Left hindlimb (tissue), 1 donor: ENCODE measurements around the gene GRIN2A.

Source experiments
- DNase-seq: peaks from one replicate; pipeline ENCODE4 v3.0.0-alpha.2; 2018

Gene GRIN2A

DNA sequence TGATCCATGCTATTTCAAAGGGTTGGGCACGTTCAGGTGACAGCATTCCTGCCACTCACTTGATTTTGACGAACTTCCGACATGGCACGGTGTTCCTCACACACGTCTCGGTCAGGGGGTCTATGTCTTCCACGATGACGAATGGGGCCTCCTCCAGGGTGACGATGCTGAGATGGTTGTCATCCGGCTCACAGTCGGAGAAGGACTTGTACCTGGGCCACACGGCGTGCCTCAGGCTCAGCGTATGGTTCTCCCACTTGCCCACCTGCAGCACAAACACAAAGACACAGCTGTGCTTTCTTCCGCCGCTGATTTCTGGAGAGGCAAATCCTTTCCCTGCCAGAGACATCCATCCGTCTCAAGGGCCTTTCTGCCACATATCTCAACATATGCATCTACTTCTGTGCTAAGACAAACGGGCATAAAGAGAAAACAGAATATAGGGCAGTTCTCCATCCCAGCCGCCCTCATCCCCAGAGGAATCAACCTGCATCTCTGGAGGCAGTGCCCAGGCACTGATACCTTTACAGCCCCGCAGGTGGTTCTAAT, 332.5 kb downstream of the GRIN2A start:
- DNase-seq = no peak

DNA sequence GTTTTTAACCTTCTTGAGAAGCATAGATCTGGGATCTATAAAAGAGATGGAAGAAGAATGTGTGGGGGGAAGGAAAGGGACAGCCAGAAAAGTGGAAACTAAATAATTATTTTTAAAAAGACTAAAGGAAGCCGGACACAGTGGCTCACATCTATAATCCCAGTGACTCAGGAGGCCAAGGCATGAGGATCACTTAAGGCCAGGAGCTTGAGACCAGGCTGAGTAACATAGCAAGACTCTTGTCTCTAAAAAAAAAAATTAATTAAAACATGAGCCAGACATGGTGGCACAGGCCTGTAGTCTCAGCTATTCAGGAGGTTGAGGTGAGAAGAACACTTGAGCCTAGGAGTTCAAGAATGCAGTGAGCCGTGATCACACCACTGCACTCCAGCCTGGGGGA, 335.1 kb downstream of the GRIN2A start:
- no peak for DNase-seq

DNA sequence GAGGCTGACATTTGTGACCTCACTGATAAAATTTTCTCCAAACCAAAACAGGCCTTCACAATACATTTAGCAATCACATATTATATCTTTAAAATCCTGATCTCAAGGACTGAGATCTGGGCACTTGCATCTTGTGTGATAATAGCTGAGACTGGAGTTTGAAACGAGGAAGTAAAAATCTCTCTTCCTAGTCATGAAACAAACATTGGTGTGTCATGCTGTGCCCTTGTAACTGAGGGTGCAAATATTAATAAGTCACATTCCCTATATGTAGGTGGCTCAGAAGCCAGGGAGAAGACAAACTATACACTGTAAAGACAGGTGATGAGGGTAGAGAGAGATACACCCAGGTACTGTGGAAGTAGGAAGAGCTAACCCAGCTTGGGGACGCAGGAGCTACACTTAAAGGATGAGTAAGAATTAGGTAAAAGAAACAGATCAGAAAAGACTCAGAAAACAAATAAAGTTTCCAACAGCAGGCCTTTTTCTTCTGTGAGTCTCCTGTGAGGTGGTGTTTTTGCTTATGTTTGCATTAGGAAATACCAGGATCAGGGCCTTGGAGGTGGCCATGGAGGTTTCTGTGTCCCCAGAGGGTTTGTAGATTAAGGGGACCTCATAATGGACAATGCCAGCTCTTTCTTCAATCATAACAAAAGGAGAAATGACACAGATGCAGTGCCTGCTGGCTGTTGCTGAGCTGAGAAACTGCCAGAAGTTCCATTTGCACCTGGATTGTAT, 335.7 kb downstream of the GRIN2A start:
- no peak for DNase-seq

DNA sequence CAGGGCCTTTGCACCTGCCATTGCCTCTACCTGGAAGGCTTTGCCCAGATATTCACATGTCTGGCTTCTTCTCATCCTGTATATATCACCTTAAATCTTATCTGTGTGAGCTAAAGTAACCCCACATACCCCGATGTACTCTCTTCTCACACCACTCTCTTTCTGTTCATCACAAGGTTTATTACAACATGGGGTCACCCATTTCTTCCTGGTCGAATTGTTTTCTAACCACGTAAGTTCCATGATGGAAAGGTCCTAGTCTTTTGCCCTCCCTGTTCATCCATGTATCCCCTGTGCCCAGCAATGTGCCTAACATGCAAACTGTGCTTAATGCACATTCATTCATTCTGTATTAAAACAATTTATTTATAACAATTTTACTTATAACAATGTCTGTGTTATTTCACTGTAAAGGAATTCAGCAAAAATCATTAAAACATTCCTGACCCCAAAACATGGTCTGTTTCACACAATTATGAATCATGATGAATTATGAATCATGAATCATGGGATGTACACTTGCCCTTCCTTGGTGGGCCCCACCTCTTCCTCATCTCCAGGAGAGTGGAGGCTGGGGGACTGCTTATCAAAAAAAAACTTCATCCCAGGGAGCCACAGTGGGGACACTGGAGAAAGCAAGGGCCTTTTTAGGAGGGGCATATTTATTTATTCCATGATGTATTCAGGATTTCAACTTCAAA, 336.4 kb downstream of the GRIN2A start:
- no peak for DNase-seq

DNA sequence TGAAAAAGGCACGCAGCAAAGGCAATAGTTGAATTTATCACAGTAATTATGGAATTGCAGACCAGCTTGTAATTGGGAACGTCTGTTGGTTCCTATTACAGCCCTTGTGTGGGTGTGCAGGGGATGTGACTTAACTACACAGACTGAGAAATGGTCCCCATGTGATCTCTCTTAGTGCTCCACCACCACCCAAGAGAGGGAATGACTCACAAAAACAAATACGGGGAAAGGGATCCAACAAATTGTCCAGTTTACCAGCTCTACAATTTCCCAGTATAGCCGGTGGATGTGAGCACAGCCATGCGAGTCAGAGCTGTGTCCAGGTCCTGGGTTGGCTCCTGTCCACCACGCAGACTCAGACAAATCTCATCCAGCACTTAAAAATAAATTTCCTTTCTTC, 337.9 kb downstream of the GRIN2A start:
- no peak for DNase-seq

DNA sequence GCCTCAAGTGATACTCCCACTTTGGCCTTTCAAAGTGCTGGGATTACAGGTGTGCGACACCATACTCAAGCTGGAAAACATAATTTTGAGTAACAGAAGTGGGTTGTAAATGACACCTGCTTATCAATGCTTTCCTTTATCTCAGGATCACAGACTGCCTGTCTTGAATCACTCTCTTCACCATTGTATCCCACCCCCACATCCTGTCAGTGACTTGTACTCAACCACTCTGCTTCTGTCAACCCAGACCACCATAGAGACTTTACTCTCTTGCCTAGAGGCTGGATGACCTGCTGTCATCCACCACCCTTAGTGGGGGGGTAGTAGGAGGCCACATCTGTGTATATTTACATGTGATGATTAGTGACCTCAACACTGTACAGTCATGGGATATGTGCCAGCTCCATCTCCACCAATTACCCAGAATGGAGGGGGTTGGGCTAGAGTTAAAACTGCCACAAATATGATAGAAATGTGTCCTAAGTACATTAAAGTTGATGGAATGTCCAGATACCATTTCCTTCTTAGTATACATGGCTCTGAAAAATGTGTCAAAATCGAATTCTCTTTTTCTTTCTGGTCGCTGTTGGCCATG, 338.7 kb downstream of the GRIN2A start:
- no peak for DNase-seq

DNA sequence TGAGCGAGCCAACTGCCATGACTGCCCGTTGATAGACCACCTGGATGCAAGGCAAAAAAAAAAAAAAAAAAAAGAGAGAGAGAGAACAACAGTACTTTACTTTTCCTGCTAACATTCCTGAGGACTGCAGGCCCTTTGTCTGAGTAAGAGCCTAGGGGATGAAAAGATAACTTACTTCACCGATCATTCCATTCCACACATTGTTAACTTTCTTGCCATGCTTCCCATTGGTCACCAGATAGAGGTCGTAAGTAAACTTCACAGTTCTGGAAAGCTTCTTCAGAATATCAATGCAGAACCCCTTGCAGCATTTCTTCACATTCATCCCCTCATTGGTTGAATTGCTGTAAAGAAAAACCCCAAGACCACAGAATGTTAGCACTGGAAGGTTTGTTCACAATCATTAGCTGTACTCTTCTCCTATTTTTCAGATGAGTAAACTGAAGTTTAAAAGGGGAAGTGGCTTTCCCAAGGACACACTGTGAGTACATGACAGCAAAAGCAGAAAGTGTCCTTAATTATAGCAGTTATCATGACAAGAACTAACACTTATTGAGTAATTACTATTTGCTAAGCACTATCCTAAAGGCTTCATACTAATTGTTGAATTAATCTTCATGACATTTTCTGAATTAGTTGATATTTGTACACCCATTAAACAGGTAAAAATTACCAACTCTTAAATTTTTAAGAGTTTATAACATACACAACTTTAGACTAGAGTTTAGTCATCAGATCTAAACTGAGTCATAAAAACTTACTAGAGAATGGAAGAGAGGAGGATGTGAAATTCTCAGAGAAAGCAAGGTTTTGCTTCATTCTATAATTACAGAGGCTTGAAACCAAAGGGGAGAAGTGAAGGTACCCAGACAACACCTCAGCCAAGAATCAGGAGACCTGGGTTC, 341.2 kb downstream of the GRIN2A start:
- no peak for DNase-seq

DNA sequence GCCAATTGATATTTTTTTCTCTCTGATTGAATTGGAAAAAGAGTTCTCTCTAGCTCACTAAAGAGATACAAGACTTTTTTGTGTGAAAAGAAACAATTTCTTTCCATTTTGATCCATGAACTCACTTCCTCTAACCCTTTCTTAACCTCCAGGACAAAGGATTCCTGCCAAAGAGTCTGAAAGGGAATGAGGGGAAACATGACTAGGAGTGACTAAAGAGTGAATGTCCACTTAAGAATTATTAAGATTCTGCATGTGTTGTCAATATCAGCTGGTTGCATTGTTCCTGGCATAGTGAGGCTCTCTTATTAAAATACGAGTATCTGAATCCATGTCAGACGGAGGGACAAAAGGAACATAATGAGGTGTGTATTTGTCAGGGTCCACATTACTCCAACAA, 344.7 kb downstream of the GRIN2A start:
- no peak for DNase-seq

DNA sequence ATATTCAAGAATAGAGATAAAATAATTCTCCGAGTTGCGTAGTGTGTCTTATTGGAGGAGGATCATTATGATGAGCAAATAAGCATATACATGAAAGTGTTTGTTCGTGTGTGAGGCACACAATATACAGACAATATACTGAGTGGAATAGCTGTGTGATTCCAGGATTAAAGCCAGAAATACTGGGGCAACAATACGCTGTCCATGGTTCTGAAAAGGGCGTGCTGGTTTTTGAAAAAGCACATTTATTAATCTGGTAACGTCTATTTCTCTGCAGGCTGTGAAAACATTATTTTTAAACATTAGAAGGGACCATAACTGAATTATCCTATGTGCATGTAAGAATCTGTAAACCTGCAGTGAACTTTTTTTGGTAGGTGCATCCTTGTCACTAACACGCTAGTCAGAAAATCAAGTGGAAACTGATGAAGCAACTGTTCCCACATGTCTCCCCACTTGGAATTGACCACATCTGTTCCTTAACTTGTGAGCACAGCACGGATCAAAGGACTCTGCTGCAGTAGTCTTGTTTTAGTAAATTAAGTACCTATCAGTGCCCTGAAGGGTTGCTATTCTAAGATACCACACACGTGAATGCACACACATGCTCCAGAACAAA, 346.0 kb downstream of the GRIN2A start:
- DNase-seq = no peak

DNA sequence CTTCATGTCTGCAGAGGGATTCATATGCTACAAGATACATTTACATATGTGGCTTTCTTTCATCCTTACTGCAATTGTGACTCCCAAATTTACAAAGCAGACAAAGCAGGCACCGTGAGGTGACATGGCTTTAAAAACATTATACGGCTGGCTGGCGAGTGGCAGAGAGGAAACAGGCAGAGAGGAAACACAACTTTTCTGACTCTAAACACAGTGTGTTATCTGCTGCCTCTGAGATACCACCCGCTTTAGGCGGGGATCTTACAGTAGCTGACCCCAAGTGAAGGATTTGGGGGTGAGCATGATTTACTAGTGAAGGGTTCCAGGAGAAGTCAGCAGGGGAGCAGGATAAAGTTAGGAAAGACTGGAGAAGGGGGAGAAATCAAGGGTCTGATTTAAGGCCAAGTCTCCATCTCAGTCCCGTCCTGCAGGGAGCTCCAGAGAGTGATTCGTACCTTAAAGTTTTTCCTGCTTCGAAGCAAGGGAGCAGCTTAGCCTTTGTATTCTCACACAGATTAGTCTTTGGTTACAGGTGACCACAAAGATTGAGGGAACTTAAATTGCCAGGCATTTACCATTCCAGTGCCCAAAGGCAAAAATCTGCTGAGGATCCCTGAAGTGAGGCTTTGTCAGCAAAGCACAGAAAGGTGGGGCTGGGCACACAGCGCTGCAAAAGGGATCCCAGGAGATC, 355.0 kb downstream of the GRIN2A start:
- no peak for DNase-seq

DNA sequence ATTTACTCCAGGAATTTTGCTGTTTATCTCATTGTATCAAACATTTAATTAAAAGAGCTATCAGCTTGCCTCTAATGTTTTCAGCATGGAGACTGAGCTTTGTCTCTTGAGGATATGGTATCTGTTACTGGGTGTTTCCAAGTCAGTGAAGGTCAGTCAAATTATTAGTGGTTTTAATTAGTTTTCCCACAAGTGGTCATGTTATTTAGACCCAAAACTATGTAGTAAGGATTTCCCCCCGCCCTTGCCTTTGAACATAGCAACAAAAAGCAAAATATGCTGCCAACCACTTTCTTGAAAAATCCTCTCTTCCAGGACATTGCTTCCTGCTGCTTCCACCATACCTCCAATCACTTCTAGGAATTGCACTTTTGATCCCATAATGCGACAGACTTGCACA, 355.6 kb downstream of the GRIN2A start:
- no peak for DNase-seq

DNA sequence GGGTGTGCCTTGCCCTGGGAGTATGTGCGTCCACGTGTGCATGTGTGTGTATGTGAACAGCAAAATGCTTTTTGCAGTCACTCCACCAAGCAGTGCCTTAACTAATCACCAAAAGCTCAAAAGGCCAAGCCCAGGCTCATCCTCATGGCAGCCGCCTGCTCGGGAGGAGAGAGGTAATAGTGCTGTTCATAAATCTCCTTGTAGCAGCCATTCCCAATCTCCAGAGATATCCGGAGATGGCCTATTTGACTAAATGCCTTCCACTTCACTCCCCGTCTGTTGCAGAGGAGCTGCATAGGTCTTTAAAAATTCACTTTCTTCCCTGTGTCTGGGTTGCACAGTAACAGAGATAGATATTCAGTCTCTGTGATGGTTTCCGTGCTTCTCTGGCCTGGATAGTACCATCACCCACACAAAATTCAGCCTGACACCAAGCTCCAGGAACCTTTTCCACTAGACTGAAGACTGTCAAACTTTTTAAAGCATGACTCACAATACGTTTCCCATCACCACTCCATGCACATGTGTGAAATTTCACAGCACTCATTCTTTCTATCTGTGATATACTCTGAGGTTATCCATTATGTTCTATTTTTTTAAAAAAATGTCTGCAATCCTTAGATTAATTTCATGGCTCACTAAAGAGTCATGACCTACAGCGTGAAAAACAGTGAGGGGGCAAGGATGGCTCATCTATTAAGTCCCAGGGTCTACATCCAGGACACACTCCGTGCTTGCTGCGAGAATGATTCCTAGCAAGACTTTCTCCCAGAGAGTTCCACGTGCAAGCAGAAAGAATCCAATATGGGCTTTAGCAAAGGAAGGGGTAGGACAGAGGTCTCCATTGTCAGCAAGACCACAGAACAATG, 357.8 kb downstream of the GRIN2A start:
- no peak for DNase-seq

DNA sequence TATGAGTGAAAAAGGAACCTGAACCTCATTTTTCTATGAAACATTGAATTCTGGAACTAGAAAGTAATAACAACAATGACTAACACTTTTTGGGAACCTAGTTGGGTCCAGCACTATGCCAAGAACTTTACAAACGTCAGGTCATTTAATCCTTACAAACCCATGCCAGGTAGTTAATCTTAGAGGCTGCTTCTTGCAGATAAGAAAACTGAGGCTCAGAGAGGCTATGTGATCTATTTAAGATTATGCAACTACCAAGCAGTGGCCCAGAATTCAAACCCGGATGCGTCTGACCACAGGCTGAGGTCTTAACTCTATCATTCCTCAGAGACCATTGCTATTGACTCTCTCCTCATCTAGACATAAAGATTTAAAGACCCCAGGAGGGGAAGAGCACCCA, 358.7 kb downstream of the GRIN2A start:
- no peak for DNase-seq

DNA sequence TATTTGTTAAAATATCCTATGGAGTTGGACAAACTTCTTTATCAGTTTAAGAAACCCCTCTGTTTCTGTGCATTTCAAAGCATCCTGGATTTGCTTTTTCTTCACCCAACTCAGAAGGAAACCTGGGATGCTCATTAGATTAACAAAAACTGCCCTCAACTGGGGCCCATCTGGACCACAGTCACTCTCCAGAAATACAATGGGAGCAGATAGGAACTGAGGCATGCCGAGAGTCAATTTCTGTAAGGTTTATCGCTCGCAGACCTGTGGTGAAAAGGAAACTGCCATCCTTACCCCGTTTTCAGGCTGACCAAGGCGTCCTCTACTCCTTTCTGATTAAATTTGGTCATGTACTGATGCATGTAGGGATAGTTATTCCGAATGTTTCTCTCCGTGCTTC, 360.3 kb downstream of the GRIN2A start:
- no peak for DNase-seq

DNA sequence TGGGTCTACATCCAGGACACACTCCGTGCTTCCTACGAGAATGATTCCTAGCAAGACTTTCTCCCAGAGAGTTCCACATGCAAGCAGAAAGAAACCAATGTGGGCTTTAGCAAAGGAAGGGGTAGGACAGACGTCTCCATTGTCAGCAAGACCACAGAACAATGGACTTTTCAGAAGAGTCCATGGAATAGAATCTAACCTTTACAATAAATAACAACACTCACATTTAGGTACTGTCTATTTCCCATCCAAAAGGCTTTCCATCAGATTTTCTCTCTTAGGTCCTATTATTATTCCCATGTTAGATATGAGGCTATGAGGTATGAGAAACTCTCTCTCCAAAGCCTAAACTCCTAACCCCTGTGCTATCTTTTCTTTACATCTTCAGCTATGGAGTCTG, 360.9 kb downstream of the GRIN2A start:
- DNase-seq = no peak

DNA sequence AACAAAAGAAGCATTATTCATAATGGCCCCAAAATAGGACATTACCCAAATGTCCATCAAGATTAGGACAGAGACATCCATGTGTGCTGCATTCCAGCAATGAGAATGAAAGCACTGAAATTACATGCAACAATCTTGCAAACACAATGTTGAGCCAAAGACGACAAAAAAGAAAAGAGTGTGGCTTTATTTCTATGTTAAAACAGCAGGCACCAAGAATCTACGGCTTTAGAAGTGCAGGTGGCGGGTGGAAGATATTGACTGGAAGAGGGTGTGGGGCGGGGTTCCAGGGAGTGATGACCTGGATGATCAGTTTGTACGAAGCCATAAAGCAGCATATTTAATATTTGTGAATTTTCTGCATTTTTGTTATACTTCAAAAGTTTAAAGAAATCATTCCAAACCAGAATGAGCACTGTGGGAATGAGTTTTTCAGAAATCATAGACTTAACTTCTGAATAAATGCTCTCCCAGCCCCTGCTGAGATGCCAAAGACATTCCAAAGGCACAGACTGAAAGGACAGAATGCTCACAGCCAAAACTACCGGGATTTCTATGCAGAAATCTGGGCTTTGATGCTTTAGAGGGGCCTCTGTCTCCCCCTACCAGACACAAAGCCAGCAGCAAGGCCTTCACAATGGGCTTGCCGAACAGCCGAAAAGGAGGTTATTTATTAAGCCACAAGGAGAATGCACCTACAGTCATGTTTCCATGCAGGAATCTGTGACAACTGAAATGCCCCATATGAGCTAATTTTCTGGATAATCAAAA, 361.6 kb downstream of the GRIN2A start:
- peak; percentile 36 for DNase-seq

DNA sequence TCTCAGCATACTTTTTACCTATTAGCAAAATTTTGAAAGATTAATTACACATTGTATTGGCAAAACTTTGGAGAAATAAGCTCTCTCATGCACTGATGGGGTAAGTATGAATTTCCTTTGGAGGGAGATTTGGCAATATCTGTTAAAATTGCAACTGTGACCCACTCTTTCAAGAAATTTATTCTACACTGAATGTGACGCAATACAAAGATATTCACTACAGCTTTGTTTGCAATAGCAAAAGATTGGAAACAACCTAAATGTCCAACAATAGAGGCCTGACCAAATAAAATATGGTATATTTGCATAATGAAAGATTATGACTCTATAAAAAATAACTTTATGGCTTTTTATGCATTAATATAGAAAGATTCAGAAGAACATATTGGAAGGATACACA, 363.5 kb downstream of the GRIN2A start:
- DNase-seq = no peak

DNA sequence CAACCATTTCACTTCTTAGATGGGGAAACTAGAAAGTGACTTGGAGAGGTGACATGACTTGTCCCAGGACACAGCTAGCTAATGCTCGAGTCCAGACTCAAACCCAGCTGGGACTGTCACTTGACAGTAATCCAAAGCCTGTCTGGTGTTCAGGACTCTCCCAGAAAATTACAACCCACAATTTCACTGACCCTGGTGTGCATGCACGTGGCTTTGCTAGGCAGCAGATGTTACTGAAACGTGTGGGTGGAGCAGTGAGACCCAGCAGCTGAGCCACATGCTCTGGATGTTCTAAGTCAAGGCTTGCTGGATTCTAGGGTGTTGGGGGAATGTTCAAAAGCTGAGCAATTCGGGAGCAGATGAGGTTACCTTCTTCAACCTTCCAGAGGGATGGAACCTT, 364.6 kb downstream of the GRIN2A start:
- no peak for DNase-seq

DNA sequence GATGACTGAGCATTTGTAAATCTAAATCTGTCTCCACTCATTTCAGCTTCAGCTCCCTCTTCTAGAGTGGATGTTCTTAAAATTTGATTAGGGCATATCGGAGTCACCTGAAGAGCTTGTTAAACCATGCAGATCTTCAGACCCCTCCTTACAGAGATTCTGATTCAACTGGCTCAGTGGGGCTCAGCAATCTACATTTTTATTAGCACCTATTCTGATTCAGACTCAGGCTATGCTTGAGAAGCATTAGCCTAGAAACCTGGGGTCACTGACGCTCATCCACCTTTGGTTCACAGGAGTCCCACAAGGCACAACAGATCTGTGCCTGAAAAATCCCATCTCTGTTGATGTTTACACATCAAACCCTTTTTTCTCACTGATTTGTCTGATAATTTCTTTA, 365.6 kb downstream of the GRIN2A start:
- DNase-seq = no peak

DNA sequence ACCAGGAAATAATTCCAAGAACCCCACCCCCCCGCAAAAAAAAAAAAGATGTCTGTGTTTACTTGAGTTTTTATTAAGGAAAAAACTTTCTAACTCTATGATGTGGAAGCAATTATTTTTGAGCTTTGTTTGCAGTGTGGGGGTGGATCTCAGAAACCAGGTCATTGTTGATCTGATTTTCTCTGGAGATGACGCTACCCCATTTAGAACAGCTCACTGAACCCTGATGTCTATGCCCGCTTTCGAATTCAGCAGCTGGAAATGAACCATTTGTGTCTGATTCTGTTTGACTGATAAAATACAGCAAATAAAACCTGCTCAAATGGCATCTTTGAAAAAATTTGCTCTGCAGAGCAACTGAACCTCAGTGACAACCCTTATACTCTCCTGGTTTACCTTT, 368.6 kb downstream of the GRIN2A start:
- no peak for DNase-seq
